ENCODE results near the gene ARHGEF12.

DNA sequence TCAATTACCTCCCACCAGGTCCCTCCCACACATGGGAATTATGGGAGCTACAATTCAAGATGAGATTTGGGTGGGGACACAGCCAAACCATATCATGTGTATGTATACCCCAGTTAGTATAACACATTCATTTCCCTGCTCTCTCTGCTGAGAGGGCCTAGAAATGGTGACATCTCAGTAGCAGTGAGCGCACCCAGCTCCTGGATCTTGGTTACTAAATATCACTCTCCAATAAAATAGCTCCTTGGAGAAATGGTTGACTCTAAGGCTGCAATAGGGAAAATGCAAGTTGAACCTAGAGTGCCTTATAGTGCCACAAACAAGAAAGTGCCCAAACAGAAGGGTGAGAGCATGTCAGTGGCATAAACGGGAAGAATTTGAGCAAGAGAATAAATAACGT is 59.6 kb downstream of the ARHGEF12 start:
- TF ChIP-seq, protein P1, sequence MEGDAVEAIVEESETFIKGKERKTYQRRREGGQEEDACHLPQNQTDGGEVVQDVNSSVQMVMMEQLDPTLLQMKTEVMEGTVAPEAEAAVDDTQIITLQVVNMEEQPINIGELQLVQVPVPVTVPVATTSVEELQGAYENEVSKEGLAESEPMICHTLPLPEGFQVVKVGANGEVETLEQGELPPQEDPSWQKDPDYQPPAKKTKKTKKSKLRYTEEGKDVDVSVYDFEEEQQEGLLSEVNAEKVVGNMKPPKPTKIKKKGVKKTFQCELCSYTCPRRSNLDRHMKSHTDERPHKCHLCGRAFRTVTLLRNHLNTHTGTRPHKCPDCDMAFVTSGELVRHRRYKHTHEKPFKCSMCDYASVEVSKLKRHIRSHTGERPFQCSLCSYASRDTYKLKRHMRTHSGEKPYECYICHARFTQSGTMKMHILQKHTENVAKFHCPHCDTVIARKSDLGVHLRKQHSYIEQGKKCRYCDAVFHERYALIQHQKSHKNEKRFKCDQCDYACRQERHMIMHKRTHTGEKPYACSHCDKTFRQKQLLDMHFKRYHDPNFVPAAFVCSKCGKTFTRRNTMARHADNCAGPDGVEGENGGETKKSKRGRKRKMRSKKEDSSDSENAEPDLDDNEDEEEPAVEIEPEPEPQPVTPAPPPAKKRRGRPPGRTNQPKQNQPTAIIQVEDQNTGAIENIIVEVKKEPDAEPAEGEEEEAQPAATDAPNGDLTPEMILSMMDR (conservative IDR thresholded peaks at IDR 0.05; ENCODE audit: low read depth in 2 of 2): no peak
- TF ChIP-seq, protein P2, sequence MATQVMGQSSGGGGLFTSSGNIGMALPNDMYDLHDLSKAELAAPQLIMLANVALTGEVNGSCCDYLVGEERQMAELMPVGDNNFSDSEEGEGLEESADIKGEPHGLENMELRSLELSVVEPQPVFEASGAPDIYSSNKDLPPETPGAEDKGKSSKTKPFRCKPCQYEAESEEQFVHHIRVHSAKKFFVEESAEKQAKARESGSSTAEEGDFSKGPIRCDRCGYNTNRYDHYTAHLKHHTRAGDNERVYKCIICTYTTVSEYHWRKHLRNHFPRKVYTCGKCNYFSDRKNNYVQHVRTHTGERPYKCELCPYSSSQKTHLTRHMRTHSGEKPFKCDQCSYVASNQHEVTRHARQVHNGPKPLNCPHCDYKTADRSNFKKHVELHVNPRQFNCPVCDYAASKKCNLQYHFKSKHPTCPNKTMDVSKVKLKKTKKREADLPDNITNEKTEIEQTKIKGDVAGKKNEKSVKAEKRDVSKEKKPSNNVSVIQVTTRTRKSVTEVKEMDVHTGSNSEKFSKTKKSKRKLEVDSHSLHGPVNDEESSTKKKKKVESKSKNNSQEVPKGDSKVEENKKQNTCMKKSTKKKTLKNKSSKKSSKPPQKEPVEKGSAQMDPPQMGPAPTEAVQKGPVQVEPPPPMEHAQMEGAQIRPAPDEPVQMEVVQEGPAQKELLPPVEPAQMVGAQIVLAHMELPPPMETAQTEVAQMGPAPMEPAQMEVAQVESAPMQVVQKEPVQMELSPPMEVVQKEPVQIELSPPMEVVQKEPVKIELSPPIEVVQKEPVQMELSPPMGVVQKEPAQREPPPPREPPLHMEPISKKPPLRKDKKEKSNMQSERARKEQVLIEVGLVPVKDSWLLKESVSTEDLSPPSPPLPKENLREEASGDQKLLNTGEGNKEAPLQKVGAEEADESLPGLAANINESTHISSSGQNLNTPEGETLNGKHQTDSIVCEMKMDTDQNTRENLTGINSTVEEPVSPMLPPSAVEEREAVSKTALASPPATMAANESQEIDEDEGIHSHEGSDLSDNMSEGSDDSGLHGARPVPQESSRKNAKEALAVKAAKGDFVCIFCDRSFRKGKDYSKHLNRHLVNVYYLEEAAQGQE (IDR thresholded peaks at IDR 0.05; ENCODE audit: unreplicated experiment): no peak
- TF ChIP-seq EZH2 (IDR thresholded peaks at IDR 0.05; ENCODE audit: low read depth, unreplicated experiment) (no peak), POLR2AphosphoS5 (IDR thresholded peaks at IDR 0.05; ENCODE audit: low read depth) (no peak), EZH2phosphoT487 (IDR thresholded peaks at IDR 0.05; ENCODE audit: unreplicated experiment) (no peak), CREB1 (CRISPR knock-in tag; IDR thresholded peaks at IDR 0.05; ENCODE audit: low read depth) (no peak), JUNB (IDR thresholded peaks at IDR 0.05; ENCODE audit: unreplicated experiment) (no peak)
